GM23338 (cell line): Measurements from ENCODE around the gene CHCHD6. TPM values are rescaled to one million over a fixed set of nuclear protein-coding genes. Genes with fewer than 3 reads are reported as not detected.

Experiments
- ATAC-seq: fragments of 200-7000 bp; cut with Tn5 transposase; 3 replicates; pipeline ENCODE4 v1.9.1; 2020
- DNase-seq: peaks from one replicate; pipeline ENCODE4 v3.0.0-alpha.2; 2015; ENCODE audit warnings: low spot score
- H2AFZ ChIP-seq: fragments of 200-600 bp; sonication (generic); 2 replicates; pipeline ENCODE4 v1.8.0; 2016; ENCODE audit warnings: antibody characterized with exemption, mild to moderate bottlenecking, moderate library complexity
- H3F3A ChIP-seq: fragments of 200-600 bp; sonication (generic); replicated peaks from 2 replicates; pipeline ENCODE4 v1.8.0; 2017; ENCODE audit warnings: antibody characterized with exemption, mixed run types, low read depth
- H3K27ac ChIP-seq: fragments of 200-600 bp; sonication (generic); 2 replicates; pipeline ENCODE4 v1.6.1; 2016; ENCODE audit warnings: low read depth
- H3K27me3 ChIP-seq: fragments of 200-600 bp; sonication (generic); 2 replicates; pipeline ENCODE4 v1.8.0; 2016; ENCODE audit warnings: mild to moderate bottlenecking, mixed run types, moderate library complexity; ENCODE audit not compliant: insufficient read depth
- H3K36me3 ChIP-seq: fragments of 200-600 bp; sonication (generic); 2 replicates; pipeline ENCODE4 v1.8.0; 2016; ENCODE audit warnings: mild to moderate bottlenecking; ENCODE audit not compliant: insufficient read depth
- H3K4me1 ChIP-seq: fragments of 200-600 bp; sonication (generic); 2 replicates; pipeline ENCODE4 v1.8.0; 2016; ENCODE audit warnings: mild to moderate bottlenecking, moderate library complexity; ENCODE audit not compliant: insufficient read depth
- H3K4me2 ChIP-seq: fragments of 200-600 bp; sonication (generic); 2 replicates; pipeline ENCODE4 v1.7.1; 2017; ENCODE audit warnings: mixed run types
- H3K4me3 ChIP-seq: fragments of 200-600 bp; sonication (generic); 2 replicates; pipeline ENCODE4 v1.6.1; 2016; ENCODE audit warnings: mixed run types
- H3K79me2 ChIP-seq: fragments of 200-600 bp; sonication (generic); replicated peaks from 2 replicates; pipeline ENCODE4 v1.8.0; 2017; ENCODE audit warnings: mild to moderate bottlenecking; ENCODE audit not compliant: insufficient read depth
- H3K9me2 ChIP-seq: fragments of 200-600 bp; sonication (generic); 2 replicates; pipeline ENCODE4 v1.8.0; 2017; ENCODE audit not compliant: insufficient read depth
- H4K20me1 ChIP-seq: fragments of 200-600 bp; sonication (generic); replicated peaks from 2 replicates; pipeline ENCODE4 v1.8.0; 2017; ENCODE audit warnings: mild to moderate bottlenecking; ENCODE audit not compliant: insufficient read depth
- H3K27ac Mint-ChIP-seq: 2 replicates; pipeline ENCODE4 v1.8.0; 2020; ENCODE audit warnings: inconsistent platforms, mild to moderate bottlenecking, moderate library complexity, mixed read lengths
- H3K27me3 Mint-ChIP-seq: 3 replicates; pipeline ENCODE4 v1.8.0; 2022; ENCODE audit warnings: low read depth, mild to moderate bottlenecking, moderate library complexity, mixed read lengths, inconsistent platforms; ENCODE audit not compliant: insufficient read depth, poor library complexity
- H3K36me3 Mint-ChIP-seq: 3 replicates; pipeline ENCODE4 v1.8.0; 2021; ENCODE audit warnings: low read depth, mild to moderate bottlenecking, inconsistent platforms, moderate library complexity, mixed read lengths
- H3K4me1 Mint-ChIP-seq: 3 replicates; pipeline ENCODE4 v1.8.0; 2020; ENCODE audit warnings: mild to moderate bottlenecking, inconsistent platforms, mixed read lengths
- H3K4me3 Mint-ChIP-seq: 3 replicates; pipeline ENCODE4 v1.8.0; 2021; ENCODE audit warnings: moderate library complexity, mild to moderate bottlenecking, inconsistent platforms, mixed read lengths
- H3K9me3 Mint-ChIP-seq: 3 replicates; pipeline ENCODE4 v1.8.0; 2020; ENCODE audit warnings: moderate library complexity, mild to moderate bottlenecking, inconsistent platforms, mixed read lengths
- CREB1 ChIP-seq: fragments of 250-450 bp; sonication (Bioruptor Pico); IDR thresholded peaks from 2 replicates; pipeline ENCODE4 v1.5.0; 2020; ENCODE audit warnings: low read depth, mild to moderate bottlenecking, moderate library complexity
- CTCF ChIP-seq, 2 experiments: fragments of 200-600 bp in 1 of 2; sonication (generic) in 1 of 2; conservative IDR thresholded peaks; 2 replicates each; pipeline versions ENCODE4 v1.5.1 to v1.6.1; 2016 to 2017; ENCODE audit warnings: antibody characterized with exemption in 2 of 2, low read depth in 2 of 2, mild to moderate bottlenecking in 2 of 2, moderate library complexity in 1 of 2
- ETS1 ChIP-seq: IDR thresholded peaks from 2 replicates; pipeline ENCODE4 v1.6.1; 2016; ENCODE audit warnings: antibody characterized with exemption
- EZH2 ChIP-seq: fragments of 200-600 bp; sonication (generic); IDR thresholded peaks from one replicate; pipeline ENCODE4 v1.8.0; 2017; ENCODE audit warnings: antibody characterized with exemption, mild to moderate bottlenecking, low read depth; ENCODE audit not compliant: unreplicated experiment
- EZH2phosphoT487 ChIP-seq: fragments of 200-600 bp; sonication (generic); IDR thresholded peaks from one replicate; pipeline ENCODE4 v1.8.1; 2018; ENCODE audit warnings: antibody characterized with exemption; ENCODE audit not compliant: unreplicated experiment
- JUNB ChIP-seq: IDR thresholded peaks from one replicate; pipeline ENCODE4 v1.6.1; 2016; ENCODE audit warnings: antibody characterized with exemption; ENCODE audit not compliant: unreplicated experiment
- NANOG ChIP-seq: IDR thresholded peaks from 2 replicates; pipeline ENCODE4 v1.6.1; 2016; ENCODE audit warnings: antibody characterized with exemption, borderline replicate concordance
- POLR2AphosphoS5 ChIP-seq: IDR thresholded peaks from 2 replicates; pipeline ENCODE4 v1.6.1; 2016; ENCODE audit warnings: antibody characterized with exemption, low read depth
- REST ChIP-seq: IDR thresholded peaks from one replicate; pipeline ENCODE4 v1.6.1; 2018; ENCODE audit warnings: antibody characterized with exemption; ENCODE audit not compliant: unreplicated experiment
- STAT1 ChIP-seq: IDR thresholded peaks from one replicate; pipeline ENCODE4 v1.6.1; 2016; ENCODE audit warnings: antibody characterized with exemption; ENCODE audit not compliant: unreplicated experiment
- ZNF114 ChIP-seq: fragments of 250-450 bp; sonication (Bioruptor Pico); IDR thresholded peaks from 2 replicates; pipeline ENCODE4 v1.5.0; 2020; ENCODE audit warnings: mild to moderate bottlenecking, moderate library complexity
- ZNF331 ChIP-seq: fragments of 250-450 bp; sonication (Bioruptor Pico); IDR thresholded peaks from 2 replicates; pipeline ENCODE4 v1.5.0; 2020; ENCODE audit warnings: low read depth, mild to moderate bottlenecking, moderate library complexity
- polyA plus RNA-seq: library from polyadenylated mRNA; unstranded; fragments of >200 nt; fragmentation: Nextera tagmentation; extraction: Ambion mirVana; gene quantifications from 2 replicates; pipeline ENCODE4 v1.2.1, GENCODE V29; 2016
- total RNA-seq: library from RNA; depleted of rRNA; stranded (reverse); fragments of >200 nt; shearing (Covaris generic); gene quantifications from 2 replicates; pipeline ENCODE4 v1.2.3, GENCODE V29; 2014
- TF ChIP-seq, protein P1 (sequence below): fragments of 250-450 bp; sonication (Bioruptor Pico); IDR thresholded peaks from 2 replicates; pipeline ENCODE4 v1.5.0; 2020; ENCODE audit warnings: mild to moderate bottlenecking, moderate library complexity

CHCHD6 gene
- total and polyA plus RNA-seq, 2 experiments from 2014 or later: 28.8 to 43.0 TPM

GRCh38 chr3:126699011-126699410 is 5.0 kb upstream of the CHCHD6 start:
- no peak for ATAC-seq
- H3K4me2 ChIP-seq: no peak overlapping the region
- peaks cover 2% of the 10 kb centered on the region for H3K27me3 Mint-ChIP-seq
- no peaks in the 10 kb centered on the region for H3F3A ChIP-seq
- H3K79me2 ChIP-seq: no peaks in the 10 kb centered on the region
- H3K27ac ChIP-seq: no peak overlapping the region
- H3K27ac Mint-ChIP-seq: no peak overlapping the region
- peaks cover 10% of the 10 kb centered on the region for H3K4me1 ChIP-seq
- H3K9me3 Mint-ChIP-seq: no peaks in the 10 kb centered on the region
- no peaks in the 10 kb centered on the region for H3K36me3 Mint-ChIP-seq
- no peak overlapping the region for H2AFZ ChIP-seq
- H3K9me2 ChIP-seq: no peaks in the 10 kb centered on the region
- H3K4me1 Mint-ChIP-seq: peaks cover 16% of the 10 kb centered on the region
- no peaks in the 10 kb centered on the region for H3K27me3 ChIP-seq
- no peak overlapping the region for H3K4me3 ChIP-seq
- no peak for DNase-seq
- no peaks in the 10 kb centered on the region for H3K36me3 ChIP-seq
- TF ChIP-seq EZH2: no peak
- TF ChIP-seq, protein P1, sequence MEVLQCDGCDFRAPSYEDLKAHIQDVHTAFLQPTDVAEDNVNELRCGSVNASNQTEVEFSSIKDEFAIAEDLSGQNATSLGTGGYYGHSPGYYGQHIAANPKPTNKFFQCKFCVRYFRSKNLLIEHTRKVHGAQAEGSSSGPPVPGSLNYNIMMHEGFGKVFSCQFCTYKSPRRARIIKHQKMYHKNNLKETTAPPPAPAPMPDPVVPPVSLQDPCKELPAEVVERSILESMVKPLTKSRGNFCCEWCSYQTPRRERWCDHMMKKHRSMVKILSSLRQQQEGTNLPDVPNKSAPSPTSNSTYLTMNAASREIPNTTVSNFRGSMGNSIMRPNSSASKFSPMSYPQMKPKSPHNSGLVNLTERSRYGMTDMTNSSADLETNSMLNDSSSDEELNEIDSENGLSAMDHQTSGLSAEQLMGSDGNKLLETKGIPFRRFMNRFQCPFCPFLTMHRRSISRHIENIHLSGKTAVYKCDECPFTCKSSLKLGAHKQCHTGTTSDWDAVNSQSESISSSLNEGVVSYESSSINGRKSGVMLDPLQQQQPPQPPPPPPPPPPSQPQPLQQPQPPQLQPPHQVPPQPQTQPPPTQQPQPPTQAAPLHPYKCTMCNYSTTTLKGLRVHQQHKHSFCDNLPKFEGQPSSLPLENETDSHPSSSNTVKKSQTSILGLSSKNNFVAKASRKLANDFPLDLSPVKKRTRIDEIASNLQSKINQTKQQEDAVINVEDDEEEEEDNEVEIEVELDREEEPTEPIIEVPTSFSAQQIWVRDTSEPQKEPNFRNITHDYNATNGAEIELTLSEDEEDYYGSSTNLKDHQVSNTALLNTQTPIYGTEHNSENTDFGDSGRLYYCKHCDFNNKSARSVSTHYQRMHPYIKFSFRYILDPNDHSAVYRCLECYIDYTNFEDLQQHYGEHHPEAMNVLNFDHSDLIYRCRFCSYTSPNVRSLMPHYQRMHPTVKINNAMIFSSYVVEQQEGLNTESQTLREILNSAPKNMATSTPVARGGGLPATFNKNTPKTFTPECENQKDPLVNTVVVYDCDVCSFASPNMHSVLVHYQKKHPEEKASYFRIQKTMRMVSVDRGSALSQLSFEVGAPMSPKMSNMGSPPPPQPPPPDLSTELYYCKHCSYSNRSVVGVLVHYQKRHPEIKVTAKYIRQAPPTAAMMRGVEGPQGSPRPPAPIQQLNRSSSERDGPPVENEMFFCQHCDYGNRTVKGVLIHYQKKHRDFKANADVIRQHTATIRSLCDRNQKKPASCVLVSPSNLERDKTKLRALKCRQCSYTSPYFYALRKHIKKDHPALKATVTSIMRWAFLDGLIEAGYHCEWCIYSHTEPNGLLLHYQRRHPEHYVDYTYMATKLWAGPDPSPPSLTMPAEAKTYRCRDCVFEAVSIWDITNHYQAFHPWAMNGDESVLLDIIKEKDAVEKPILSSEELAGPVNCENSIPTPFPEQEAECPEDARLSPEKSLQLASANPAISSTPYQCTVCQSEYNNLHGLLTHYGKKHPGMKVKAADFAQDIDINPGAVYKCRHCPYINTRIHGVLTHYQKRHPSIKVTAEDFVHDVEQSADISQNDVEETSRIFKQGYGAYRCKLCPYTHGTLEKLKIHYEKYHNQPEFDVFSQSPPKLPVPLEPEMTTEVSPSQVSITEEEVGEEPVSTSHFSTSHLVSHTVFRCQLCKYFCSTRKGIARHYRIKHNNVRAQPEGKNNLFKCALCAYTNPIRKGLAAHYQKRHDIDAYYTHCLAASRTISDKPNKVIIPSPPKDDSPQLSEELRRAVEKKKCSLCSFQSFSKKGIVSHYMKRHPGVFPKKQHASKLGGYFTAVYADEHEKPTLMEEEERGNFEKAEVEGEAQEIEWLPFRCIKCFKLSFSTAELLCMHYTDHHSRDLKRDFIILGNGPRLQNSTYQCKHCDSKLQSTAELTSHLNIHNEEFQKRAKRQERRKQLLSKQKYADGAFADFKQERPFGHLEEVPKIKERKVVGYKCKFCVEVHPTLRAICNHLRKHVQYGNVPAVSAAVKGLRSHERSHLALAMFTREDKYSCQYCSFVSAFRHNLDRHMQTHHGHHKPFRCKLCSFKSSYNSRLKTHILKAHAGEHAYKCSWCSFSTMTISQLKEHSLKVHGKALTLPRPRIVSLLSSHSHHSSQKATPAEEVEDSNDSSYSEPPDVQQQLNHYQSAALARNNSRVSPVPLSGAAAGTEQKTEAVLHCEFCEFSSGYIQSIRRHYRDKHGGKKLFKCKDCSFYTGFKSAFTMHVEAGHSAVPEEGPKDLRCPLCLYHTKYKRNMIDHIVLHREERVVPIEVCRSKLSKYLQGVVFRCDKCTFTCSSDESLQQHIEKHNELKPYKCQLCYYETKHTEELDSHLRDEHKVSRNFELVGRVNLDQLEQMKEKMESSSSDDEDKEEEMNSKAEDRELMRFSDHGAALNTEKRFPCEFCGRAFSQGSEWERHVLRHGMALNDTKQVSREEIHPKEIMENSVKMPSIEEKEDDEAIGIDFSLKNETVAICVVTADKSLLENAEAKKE (CRISPR knock-in tag): no peak
- no peak for TF ChIP-seq NANOG
- no peak for TF ChIP-seq JUNB
- TF ChIP-seq CTCF (conservative IDR thresholded peaks at IDR 0.05; ENCODE audit: low read depth in 2 of 2): no peak
- TF ChIP-seq REST: no peak
- no peak for TF ChIP-seq ZNF331 (CRISPR knock-in tag)
- TF ChIP-seq ETS1: no peak
- TF ChIP-seq POLR2AphosphoS5: no peak
- no peak for TF ChIP-seq ZNF114
- TF ChIP-seq CREB1 (CRISPR knock-in tag): no peak
- TF ChIP-seq EZH2phosphoT487: no peak
- no peak for TF ChIP-seq STAT1
- no peak overlapping the region for H3K4me3 Mint-ChIP-seq
- H4K20me1 ChIP-seq: no peaks in the 10 kb centered on the region
